K562 (cell line): ENCODE measurements around the gene WDFY2. TPM values are rescaled to one million over a fixed set of nuclear protein-coding genes. Genes with fewer than 3 reads are reported as not detected.
A peak's percentile ranks its signal among the peaks of the same experiment; 100 is the strongest.

Experiments used
- ARNT ChIP-seq, 2 experiments: fragments of 450-650 bp; IDR thresholded peaks; 2 replicates each; pipeline ENCODE4 v1.6.1; 2016; ENCODE audit warnings: mild to moderate bottlenecking in 1 of 2
- BCOR ChIP-seq: fragments of 450-650 bp; IDR thresholded peaks from 2 replicates; pipeline ENCODE4 v1.6.1; 2016
- CBX8 ChIP-seq: fragments of 200-600 bp; sonication (generic); IDR thresholded peaks from 2 replicates; pipeline ENCODE4 v1.6.1; 2012; ENCODE audit warnings: borderline replicate concordance, mixed run types, low read depth, mild to moderate bottlenecking, moderate library complexity, mixed read lengths, low read length, control low read depth, inconsistent platforms; ENCODE audit not compliant: poor library complexity, severe bottlenecking; ENCODE audit errors: extremely low read depth
- CEBPG ChIP-seq, 3 experiments: fragments of 200-800 bp in 1 of 3; sonication (Bioruptor generic) in 1 of 3; sonication (generic) in 1 of 3; formaldehyde crosslinking in 1 of 3; IDR thresholded peaks in 2 of 3; conservative IDR thresholded peaks in 1 of 3; 2 replicates each; pipeline versions ENCODE4 v1.6.1 to v1.8.0; 2016 to 2022; ENCODE audit warnings: missing compliant biosample characterization in 2 of 3, missing genetic modification characterization in 2 of 3, mild to moderate bottlenecking in 1 of 3, missing genetic modification reagents in 1 of 3
- DACH1 ChIP-seq: fragments of 450-650 bp; IDR thresholded peaks from 2 replicates; pipeline ENCODE4 v1.6.1; 2018; ENCODE audit not compliant: partially characterized antibody
- KLF10 ChIP-seq: fragments of 250-450 bp; sonication (Bioruptor Pico); IDR thresholded peaks from 2 replicates; pipeline ENCODE4 v1.6.1; 2021; ENCODE audit warnings: matching md5 sums
- L3MBTL2 ChIP-seq: fragments of 450-650 bp; IDR thresholded peaks from 2 replicates; pipeline ENCODE4 v1.6.1; 2016; ENCODE audit warnings: mild to moderate bottlenecking, moderate library complexity
- NR4A1 ChIP-seq, 2 experiments: fragments of 250-450 bp in 1 of 2; fragments of 450-650 bp in 1 of 2; sonication (Bioruptor Pico) in 1 of 2; IDR thresholded peaks; 2 replicates each; pipeline versions ENCODE4 v1.4.0 to v1.6.1; 2016 to 2020; ENCODE audit warnings: mild to moderate bottlenecking in 2 of 2, missing compliant biosample characterization in 1 of 2, missing genetic modification characterization in 1 of 2, moderate library complexity in 1 of 2
- PCBP1 ChIP-seq: fragments of 200-400 bp; formaldehyde crosslinking; IDR thresholded peaks from 2 replicates; pipeline ENCODE4 v1.6.1; 2018; ENCODE audit warnings: mild to moderate bottlenecking, low read depth, low read length; ENCODE audit not compliant: poor library complexity, severe bottlenecking
- RBM17 ChIP-seq: fragments of 200-400 bp; formaldehyde crosslinking; IDR thresholded peaks from 2 replicates; pipeline ENCODE4 v1.6.1; 2017; ENCODE audit warnings: low read depth, mild to moderate bottlenecking, low read length, borderline replicate concordance
- ZNF830 ChIP-seq: fragments of 250-450 bp; sonication (Bioruptor Pico); IDR thresholded peaks from 2 replicates; pipeline ENCODE4 v1.5.0; 2021; ENCODE audit warnings: mild to moderate bottlenecking
- ZSCAN32 ChIP-seq: fragments of 450-650 bp; formaldehyde crosslinking; IDR thresholded peaks from 2 replicates; pipeline ENCODE4 v1.4.0; 2020; ENCODE audit warnings: mild to moderate bottlenecking, moderate library complexity
- polyA plus RNA-seq, 8 experiments: library from polyadenylated mRNA; depleted of rRNA in 4 of 8; stranded (reverse) in 5 of 8; unstranded in 3 of 8; fragments of >200 nt; fragmentation: Nextera tagmentation in 2 of 8; fragmentation: Illumina TruSeq in 1 of 8; extraction: Ambion mirVana in 2 of 8; extraction: Trizol in 1 of 8; gene quantifications; 2 replicates each; pipeline versions ENCODE4 v1.2.1 to v1.2.3, GENCODE V29; 2011 to 2014; ENCODE audit warnings: inconsistent platforms in 1 of 8, missing spikeins in 1 of 8
- total RNA-seq, 7 experiments: library from RNA; depleted of rRNA in 6 of 7; stranded (reverse); fragments of >200 nt in 6 of 7; fragmentation: Illumina TruSeq in 2 of 7; extraction: Trizol in 2 of 7; gene quantifications; 2 replicates each; pipeline versions ENCODE4 v1.2.1 to v1.2.3, GENCODE V29; 2011 to 2021; ENCODE audit warnings: low replicate concordance in 1 of 7
- TF ChIP-seq, protein P1 (sequence below): sonication (generic); formaldehyde crosslinking; IDR thresholded peaks from 2 replicates; pipeline ENCODE4 v1.8.0; 2023; ENCODE audit warnings: mild to moderate bottlenecking, missing genetic modification reagents
- TF ChIP-seq, protein P2 (sequence below): fragments of 200-800 bp; sonication (Bioruptor generic); IDR thresholded peaks from 2 replicates; pipeline ENCODE4 v1.6.1; 2017; ENCODE audit warnings: missing genetic modification characterization, missing compliant biosample characterization
- TF ChIP-seq, protein P3 (sequence below): fragments of 450-650 bp; formaldehyde crosslinking; IDR thresholded peaks from 2 replicates; pipeline ENCODE4 v1.4.0; 2022; ENCODE audit warnings: missing genetic modification characterization
- TF ChIP-seq, protein P4 (sequence below): fragments of 450-650 bp; IDR thresholded peaks from 2 replicates; pipeline ENCODE4 v1.7.1; 2018; ENCODE audit warnings: mild to moderate bottlenecking, low read depth; ENCODE audit not compliant: partially characterized antibody

The WDFY2 gene
- total and polyA plus RNA-seq, 9 of the 15 experiments (the other 6 are each of a cell fraction or from before 2014, with no cell fraction given) = 0.66 to 6.4 (median 4.4) TPM

DNA sequence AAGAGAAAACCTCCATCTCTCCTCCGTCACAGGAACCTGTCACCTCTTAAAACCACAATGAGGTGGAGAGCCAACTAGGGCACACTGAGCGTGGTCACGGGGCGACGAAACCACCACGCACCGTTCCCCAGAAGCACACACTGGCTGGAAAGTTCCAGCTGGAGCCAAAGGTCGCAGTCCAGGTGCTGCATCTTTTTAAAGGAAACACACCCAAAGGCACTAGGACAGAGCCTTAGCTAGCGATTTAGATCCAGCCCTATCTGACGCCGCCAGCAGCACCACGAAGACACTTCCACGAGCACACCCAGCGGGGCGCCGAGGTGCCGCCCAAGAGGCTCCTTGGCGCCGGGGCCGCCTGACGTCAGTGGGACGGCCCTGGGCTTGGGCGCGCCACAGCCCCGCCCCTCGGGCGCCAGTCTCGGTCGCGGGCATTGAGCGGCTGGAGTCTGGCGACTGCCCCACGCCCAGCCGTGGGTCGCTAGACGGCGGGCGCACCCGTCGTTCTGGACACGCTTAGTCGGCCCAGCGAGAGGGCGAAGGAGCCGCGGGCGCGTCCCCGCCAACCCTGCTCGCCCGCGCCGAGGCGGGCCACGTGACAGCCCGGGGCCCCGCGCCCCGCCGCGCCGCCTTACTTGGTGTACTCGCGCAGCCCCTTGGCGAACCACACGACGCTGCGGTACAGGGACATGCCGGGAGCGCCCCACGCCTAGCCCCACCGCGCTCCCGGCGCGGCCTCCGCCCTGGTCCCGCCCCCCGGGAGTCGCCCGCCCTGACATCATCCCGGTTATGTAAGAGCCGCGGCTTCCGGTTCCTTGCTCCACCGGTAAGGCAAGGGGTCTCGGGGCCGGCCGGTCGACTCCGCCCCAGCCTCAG lies 219.4 kb downstream of the WDFY2 start, which contains the start of gene DHRS12 (continued):
- TF ChIP-seq, protein P1, sequence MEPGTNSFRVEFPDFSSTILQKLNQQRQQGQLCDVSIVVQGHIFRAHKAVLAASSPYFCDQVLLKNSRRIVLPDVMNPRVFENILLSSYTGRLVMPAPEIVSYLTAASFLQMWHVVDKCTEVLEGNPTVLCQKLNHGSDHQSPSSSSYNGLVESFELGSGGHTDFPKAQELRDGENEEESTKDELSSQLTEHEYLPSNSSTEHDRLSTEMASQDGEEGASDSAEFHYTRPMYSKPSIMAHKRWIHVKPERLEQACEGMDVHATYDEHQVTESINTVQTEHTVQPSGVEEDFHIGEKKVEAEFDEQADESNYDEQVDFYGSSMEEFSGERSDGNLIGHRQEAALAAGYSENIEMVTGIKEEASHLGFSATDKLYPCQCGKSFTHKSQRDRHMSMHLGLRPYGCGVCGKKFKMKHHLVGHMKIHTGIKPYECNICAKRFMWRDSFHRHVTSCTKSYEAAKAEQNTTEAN (CRISPR knock-in tag) = no peak
- no peak for TF ChIP-seq ZNF830
- TF ChIP-seq CBX8 = no peak
- TF ChIP-seq RBM17 = no peak
- no peak for TF ChIP-seq NR4A1 (CRISPR knock-in tag; IDR thresholded peaks at IDR 0.05)
- TF ChIP-seq NR4A1 (tag; IDR thresholded peaks at IDR 0.05) = peak; percentile 42; the same call in 1 of the 2 replicates
- TF ChIP-seq ZSCAN32 (CRISPR knock-in tag) = no peak
- TF ChIP-seq, protein P2, sequence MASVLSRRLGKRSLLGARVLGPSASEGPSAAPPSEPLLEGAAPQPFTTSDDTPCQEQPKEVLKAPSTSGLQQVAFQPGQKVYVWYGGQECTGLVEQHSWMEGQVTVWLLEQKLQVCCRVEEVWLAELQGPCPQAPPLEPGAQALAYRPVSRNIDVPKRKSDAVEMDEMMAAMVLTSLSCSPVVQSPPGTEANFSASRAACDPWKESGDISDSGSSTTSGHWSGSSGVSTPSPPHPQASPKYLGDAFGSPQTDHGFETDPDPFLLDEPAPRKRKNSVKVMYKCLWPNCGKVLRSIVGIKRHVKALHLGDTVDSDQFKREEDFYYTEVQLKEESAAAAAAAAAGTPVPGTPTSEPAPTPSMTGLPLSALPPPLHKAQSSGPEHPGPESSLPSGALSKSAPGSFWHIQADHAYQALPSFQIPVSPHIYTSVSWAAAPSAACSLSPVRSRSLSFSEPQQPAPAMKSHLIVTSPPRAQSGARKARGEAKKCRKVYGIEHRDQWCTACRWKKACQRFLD (CRISPR knock-in tag) = 0 out of 2 replicates have a peak, but pooled peaks have one; percentile 52
- no peak for TF ChIP-seq ARNT (IDR thresholded peaks at IDR 0.05)
- TF ChIP-seq CEBPG (CRISPR knock-in tag; IDR thresholded peaks at IDR 0.05) = peak; percentile 47; the same call in 1 of the 2 replicates
- TF ChIP-seq CEBPG (tag; conservative IDR thresholded peaks at IDR 0.05 in 1 of 2, IDR thresholded peaks at IDR 0.05 in 1 of 2) = peak; percentile 33 to 59; a peak in 3 of 4 replicates
- no peak for TF ChIP-seq KLF10 (CRISPR knock-in tag)
- TF ChIP-seq PCBP1 = no peak
- TF ChIP-seq, protein P3, sequence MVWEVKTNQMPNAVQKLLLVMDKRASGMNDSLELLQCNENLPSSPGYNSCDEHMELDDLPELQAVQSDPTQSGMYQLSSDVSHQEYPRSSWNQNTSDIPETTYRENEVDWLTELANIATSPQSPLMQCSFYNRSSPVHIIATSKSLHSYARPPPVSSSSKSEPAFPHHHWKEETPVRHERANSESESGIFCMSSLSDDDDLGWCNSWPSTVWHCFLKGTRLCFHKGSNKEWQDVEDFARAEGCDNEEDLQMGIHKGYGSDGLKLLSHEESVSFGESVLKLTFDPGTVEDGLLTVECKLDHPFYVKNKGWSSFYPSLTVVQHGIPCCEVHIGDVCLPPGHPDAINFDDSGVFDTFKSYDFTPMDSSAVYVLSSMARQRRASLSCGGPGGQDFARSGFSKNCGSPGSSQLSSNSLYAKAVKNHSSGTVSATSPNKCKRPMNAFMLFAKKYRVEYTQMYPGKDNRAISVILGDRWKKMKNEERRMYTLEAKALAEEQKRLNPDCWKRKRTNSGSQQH (CRISPR knock-in tag) = no peak
- TF ChIP-seq BCOR = peak; percentile 29; the same call in 1 of the 2 replicates
- no peak for TF ChIP-seq DACH1
- TF ChIP-seq, protein P4, sequence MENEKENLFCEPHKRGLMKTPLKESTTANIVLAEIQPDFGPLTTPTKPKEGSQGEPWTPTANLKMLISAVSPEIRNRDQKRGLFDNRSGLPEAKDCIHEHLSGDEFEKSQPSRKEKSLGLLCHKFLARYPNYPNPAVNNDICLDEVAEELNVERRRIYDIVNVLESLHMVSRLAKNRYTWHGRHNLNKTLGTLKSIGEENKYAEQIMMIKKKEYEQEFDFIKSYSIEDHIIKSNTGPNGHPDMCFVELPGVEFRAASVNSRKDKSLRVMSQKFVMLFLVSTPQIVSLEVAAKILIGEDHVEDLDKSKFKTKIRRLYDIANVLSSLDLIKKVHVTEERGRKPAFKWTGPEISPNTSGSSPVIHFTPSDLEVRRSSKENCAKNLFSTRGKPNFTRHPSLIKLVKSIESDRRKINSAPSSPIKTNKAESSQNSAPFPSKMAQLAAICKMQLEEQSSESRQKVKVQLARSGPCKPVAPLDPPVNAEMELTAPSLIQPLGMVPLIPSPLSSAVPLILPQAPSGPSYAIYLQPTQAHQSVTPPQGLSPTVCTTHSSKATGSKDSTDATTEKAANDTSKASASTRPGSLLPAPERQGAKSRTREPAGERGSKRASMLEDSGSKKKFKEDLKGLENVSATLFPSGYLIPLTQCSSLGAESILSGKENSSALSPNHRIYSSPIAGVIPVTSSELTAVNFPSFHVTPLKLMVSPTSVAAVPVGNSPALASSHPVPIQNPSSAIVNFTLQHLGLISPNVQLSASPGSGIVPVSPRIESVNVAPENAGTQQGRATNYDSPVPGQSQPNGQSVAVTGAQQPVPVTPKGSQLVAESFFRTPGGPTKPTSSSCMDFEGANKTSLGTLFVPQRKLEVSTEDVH = no peak
- peak; percentile 93 for TF ChIP-seq L3MBTL2
